Measurements from ENCODE around the gene PIGT.
A peak's percentile ranks its signal among the peaks of the same experiment; 100 is the strongest.
"Not testable (repeated sequence)": the region's sequence is repeated elsewhere in the genome, so short reads cannot be mapped to it uniquely, and the experiment has no call there.

PIGT gene

GRCh38 chr20:45465491-45466266, 49.7 kb downstream of the PIGT start:
- no peak for TF ChIP-seq CTCF (IDR thresholded peaks at IDR 0.05; ENCODE audit: extremely low read depth, insufficient read depth, missing control alignments)
- DNase-seq (ENCODE audit: low spot score) = no peak
- in situ Hi-C loops (cut with MboI; ENCODE audit: low pct_unique_long_range_greater_than_20kb, low sequenced_read_pairs, unreplicated experiment) = loop anchor here (25.0 kb wide), 1 partner anchor 297 kb away; no protein-coding TSS in a partner anchor

- in situ Hi-C loops (cut with MboI; ENCODE audit: low pct_unique_long_range_greater_than_20kb, low sequenced_read_pairs, unreplicated experiment) = loop anchor here (25.0 kb wide), 1 partner anchor 295 kb away; no protein-coding TSS in a partner anchor
- DNase-seq (ENCODE audit: low spot score) = no peak
- TF ChIP-seq CTCF (IDR thresholded peaks at IDR 0.05; ENCODE audit: extremely low read depth, insufficient read depth, missing control alignments) = no peak
Measured at GRCh38 chr20:45467172-45467571, 51.2 kb downstream of the PIGT start.

GRCh38 chr20:45467861-45468260, 51.9 kb downstream of the PIGT start:
- TF ChIP-seq CTCF (IDR thresholded peaks at IDR 0.05; ENCODE audit: extremely low read depth, insufficient read depth, missing control alignments) = no peak
- in situ Hi-C loops (cut with MboI; ENCODE audit: low pct_unique_long_range_greater_than_20kb, low sequenced_read_pairs, unreplicated experiment) = loop anchor here (25.0 kb wide), 1 partner anchor 294 kb away; no protein-coding TSS in a partner anchor
- DNase-seq (ENCODE audit: low spot score) = no peak

GRCh38 chr20:45469336-45470261, 53.7 kb downstream of the PIGT start, which contains the start of gene WFDC2:
Gene WFDC2, plus strand, starts transcription at chr20:45469753. Its CDS starts 29 bp downstream, at chr20:45469782.
- no peak for TF ChIP-seq CTCF (IDR thresholded peaks at IDR 0.05; ENCODE audit: extremely low read depth, insufficient read depth, missing control alignments)
- in situ Hi-C loops (cut with MboI; ENCODE audit: low pct_unique_long_range_greater_than_20kb, low sequenced_read_pairs, unreplicated experiment) = loop anchor here (25.0 kb wide), 1 partner anchor 293 kb away; no protein-coding TSS in a partner anchor
- no peak for DNase-seq (ENCODE audit: low spot score)

GRCh38 chr20:45470262-45470931, 54.5 kb downstream of the PIGT start:
- no peak for TF ChIP-seq CTCF (IDR thresholded peaks at IDR 0.05; ENCODE audit: extremely low read depth, insufficient read depth, missing control alignments)
- peak; percentile 45 for DNase-seq (ENCODE audit: low spot score)
- in situ Hi-C loops (cut with MboI; ENCODE audit: low pct_unique_long_range_greater_than_20kb, low sequenced_read_pairs, unreplicated experiment) = loop anchor here (25.0 kb wide), 1 partner anchor 292 kb away; no protein-coding TSS in a partner anchor

- no peak for DNase-seq (ENCODE audit: low spot score)
- in situ Hi-C loops (cut with MboI; ENCODE audit: low pct_unique_long_range_greater_than_20kb, low sequenced_read_pairs, unreplicated experiment) = loop anchor here (25.0 kb wide), 1 partner anchor 291 kb away; no protein-coding TSS in a partner anchor
- peak; percentile 29 for TF ChIP-seq CTCF (IDR thresholded peaks at IDR 0.05; ENCODE audit: extremely low read depth, insufficient read depth, missing control alignments)
Measured at GRCh38 chr20:45470937-45471336, 55.0 kb downstream of the PIGT start.

GRCh38 chr20:45472286-45472685, 56.3 kb downstream of the PIGT start:
- DNase-seq (ENCODE audit: low spot score) = not testable (repeated sequence)
- in situ Hi-C loops (cut with MboI; ENCODE audit: low pct_unique_long_range_greater_than_20kb, low sequenced_read_pairs, unreplicated experiment) = loop anchor here (25.0 kb wide), 1 partner anchor 290 kb away; no protein-coding TSS in a partner anchor

Data from GM13977 (cell line).